ENCODE data around the gene OPHN1.

OPHN1 gene

GRCh38 chrX:68238568-68238967, 194.7 kb downstream of the OPHN1 start:
- no peak for DNase-seq (ENCODE audit: low read depth)

GRCh38 chrX:68234171-68234910, 199.0 kb downstream of the OPHN1 start:
- DNase-seq (ENCODE audit: low read depth) = no peak

DNA sequence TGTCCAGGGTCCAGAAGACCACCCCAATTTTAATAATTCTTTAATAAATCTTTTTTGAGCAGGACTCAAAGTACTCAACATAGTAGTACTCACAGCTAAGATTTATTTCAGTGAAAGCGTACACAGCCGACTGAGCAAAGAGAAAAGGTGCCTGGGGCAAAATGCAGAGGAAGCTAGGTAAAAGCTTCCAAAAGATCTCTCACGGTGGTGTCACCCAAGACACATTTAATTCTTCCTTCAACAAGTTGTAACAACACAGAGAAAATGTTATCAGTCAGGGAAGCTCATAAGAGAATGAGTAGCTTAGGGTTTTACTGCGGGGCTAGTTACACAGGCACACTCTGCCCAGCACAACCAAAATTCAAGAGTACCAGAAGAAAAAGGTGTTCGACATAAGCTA, 201.1 kb downstream of the OPHN1 start:
- DNase-seq (ENCODE audit: low read depth) = no peak

GRCh38 chrX:68209008-68209407, 224.3 kb downstream of the OPHN1 start:
- DNase-seq (ENCODE audit: low read depth) = no peak

DNA sequence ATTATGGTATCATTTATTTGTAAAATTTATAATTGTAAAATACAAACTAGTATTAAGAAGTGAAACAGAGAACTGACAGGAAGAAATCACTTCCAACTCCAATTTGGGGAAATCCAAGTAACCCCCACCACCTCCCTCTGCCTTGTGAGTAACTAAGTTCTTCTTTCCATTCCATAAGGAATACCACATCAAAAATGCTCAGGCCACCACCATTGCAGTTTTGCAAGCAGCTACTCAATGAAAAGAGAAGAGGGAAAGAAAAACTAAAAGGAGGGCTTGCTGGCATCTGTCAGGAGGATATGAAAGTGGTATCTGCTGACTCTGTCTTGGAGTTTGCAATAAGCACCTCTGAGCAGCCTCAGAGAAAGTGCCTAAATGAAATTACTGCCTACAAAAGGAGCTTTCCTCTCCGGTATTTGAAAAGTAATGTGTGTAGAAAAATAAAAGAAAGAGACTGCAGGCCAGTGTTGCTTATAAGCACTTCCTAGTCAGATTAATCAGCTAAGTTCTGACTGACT, 228.7 kb downstream of the OPHN1 start:
- DNase-seq (ENCODE audit: low read depth) = no peak

DNA sequence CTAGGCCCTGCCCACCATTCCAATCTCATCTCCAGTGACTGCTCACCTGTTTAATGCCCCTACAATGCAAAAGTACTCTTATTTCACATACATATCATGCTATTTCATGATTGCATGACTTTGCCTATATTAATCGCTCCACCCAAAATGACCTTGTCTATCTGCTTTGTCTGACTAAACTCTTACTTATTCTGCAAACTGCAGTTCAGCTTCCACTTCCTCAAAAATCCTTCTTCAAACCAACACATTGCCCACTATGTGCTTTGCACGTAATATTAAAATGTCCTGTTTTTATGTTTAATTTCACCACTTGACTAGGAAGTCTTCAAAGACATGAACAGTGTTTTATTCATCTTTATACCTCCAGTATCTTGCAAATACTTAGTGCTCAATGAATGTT, 229.6 kb downstream of the OPHN1 start:
- no peak for DNase-seq (ENCODE audit: low read depth)

GRCh38 chrX:68203211-68203610, 230.1 kb downstream of the OPHN1 start:
- DNase-seq (ENCODE audit: low read depth) = no peak

GRCh38 chrX:68199062-68199848, 234.0 kb downstream of the OPHN1 start:
- DNase-seq (ENCODE audit: low read depth) = no peak

- DNase-seq (ENCODE audit: low read depth) = no peak
Measured at GRCh38 chrX:68196939-68197791, 236.1 kb downstream of the OPHN1 start.

GRCh38 chrX:68195561-68195960, 237.7 kb downstream of the OPHN1 start:
- DNase-seq (ENCODE audit: low read depth) = no peak

- no peak for DNase-seq (ENCODE audit: low read depth)
Measured at GRCh38 chrX:68193786-68194185, 239.5 kb downstream of the OPHN1 start.

DNA sequence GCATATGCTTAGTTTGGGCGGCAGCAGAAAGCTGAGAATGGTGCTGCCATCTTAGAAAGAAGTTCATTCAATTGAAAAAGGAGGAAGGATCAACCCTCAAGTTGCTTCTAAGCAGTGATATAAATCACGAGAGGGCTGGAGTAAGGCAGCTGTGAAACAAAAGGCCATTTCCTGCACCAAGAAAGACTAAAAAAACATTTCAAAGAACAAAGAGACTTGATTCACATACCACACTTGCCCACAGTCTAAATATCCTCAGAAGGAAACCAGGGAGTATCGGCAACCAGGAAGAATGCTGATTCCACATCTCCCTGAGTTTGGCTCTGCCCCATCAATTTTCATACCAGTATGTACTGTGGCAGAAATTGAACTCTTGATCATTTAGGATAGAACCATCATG, 240.1 kb downstream of the OPHN1 start:
- no peak for DNase-seq (ENCODE audit: low read depth)

DNA sequence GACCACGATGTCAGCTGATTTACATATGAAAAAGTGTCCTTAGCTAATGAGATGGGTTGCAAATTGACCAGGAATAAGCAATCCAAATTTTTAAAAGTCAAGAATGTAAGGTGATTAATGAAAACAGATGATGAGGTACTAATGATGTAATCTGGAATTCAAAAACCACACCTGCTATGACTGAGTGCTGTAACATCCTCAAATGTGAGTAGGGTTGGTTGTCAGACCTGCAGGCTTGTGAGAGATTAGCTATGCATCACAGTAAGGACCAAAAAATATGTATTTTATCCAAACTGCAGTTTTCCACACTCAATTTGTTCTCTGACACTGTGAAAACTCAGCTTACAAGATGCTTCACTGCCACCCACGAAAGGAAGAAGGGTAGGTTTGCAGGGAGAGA, 242.5 kb downstream of the OPHN1 start:
- DNase-seq (ENCODE audit: low read depth) = no peak

DNA sequence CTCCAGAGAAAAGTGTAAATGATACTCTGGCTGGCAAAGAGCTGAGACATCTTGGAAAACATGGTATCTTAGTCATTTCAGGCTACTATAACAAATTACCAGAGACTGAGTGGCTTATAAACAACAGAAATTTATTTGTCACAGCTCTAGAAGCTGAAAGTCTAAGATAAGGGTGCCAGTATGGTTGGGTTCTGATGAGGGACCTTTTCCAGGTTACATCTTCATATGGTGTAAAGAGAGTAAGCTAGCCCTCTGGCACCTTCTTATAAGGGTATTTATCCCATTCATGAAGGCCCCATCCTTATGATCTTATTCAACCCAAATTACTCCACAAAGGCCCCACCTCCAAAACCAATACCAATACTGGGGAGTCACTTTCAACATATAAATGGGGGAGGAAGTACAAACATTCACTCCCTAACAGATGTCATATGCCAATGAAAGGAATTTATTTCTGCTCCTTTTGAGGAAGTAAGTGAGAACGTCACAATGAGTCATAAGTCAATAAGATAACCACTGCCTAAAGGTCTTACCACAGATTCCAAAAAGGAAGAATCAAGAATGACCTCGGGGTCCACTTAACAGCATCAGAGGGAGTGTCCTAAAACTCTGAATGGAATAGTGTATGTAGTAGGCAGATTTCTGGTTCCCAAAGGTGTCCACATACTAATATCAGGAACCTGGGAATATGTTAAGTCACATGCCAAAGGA, 246.6 kb downstream of the OPHN1 start:
- no peak for DNase-seq (ENCODE audit: low read depth)

DNA sequence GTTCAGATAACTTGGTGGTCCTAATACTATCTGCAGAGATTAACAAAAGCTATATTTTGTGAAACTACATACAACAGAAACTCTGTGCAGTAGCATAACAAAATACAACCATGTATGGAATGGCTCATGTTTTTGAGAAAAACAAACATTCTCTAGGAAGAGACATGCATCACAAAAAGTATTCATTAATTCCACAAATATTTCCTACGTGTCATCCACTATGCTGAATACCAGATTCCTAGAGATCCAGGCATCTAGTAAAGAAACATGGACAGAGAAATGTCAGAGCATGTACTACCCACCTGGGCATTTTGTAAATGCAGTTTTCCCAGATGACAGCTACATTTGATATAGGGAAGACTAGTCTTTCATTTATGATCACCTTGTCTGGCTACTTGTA, 248.1 kb downstream of the OPHN1 start:
- no peak for DNase-seq (ENCODE audit: low read depth)

DNA sequence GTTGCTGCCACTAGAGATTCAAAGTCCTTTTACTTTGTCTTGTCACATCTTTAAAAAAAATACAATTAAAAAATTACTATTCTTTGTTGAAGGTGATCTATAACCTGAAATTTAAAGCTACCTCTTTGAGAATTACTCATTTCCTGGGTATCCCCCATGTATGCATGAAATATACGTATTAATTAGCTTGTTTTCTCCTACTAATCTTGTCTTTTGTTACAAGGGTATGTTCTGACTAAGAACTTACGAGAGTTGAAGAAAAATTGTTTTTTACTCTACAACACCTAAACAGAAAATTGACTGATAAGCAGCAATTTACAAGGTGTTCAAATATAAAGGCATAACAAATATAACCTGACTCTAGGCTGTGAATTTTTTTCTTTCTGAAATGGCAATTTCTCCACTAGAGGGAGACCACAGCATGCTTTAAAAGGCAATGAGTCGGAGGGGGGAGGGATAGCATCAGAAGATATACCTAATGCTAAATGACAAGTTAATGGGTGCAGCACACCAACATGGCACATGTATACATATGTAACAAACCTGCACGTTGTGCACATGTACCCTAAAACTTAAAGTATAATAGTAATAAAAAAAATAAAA, 249.6 kb downstream of the OPHN1 start:
- DNase-seq (ENCODE audit: low read depth) = no peak

- no peak for DNase-seq (ENCODE audit: low read depth)
Measured at GRCh38 chrX:68180579-68180978, 252.7 kb downstream of the OPHN1 start.

GRCh38 chrX:68179355-68179754, 253.9 kb downstream of the OPHN1 start:
- no peak for DNase-seq (ENCODE audit: low read depth)

DNA sequence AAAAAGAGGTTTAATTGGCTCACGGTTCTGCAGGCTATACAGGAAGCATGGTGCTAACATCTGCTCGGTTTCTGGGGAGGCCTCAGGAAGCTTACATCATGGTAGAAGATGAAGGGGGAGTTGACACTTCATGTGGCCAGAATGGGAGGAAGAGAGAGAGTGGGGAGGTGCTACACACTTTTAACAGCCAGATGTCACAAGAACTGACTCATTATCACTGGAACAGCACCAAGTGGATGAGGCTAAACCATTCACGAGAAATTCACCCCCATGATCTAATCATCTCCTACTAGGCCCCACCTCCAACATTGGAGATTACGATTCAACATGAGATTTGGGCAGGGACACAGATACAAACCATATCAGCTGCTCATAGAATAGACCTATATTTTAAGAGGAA, 255.8 kb downstream of the OPHN1 start:
- no peak for DNase-seq (ENCODE audit: low read depth)

DNA sequence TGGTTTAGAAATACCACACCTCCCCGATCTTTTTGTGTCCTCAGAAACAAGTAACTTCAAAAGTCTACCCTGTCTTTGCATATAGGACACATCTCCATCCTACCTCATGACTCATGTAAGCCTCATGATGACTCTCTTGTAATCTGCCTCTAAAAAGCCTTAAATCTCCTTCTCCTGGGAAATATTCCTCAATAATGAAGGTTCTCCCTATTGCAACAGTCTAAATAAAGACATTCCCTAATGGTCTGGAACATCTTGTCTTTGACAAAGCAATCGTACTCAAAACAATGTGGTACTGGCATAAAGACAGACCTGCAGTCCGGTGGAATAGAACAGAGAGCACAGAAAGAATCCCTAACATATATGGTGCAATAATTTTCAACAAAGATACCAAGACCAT, 257.7 kb downstream of the OPHN1 start:
- DNase-seq (ENCODE audit: low read depth) = no peak

GRCh38 chrX:68163441-68163840, 269.9 kb downstream of the OPHN1 start:
- no peak for DNase-seq (ENCODE audit: low read depth)
